Lower lobe of right lung (tissue), 2 donors: ENCODE data around the gene NCKIPSD. TPM values are rescaled to one million over a fixed set of nuclear protein-coding genes. Genes with fewer than 3 reads are reported as not detected.

Experiments
- ATAC-seq, 2 donors: fragments of 200-7000 bp; cut with Tn5 transposase; one replicate each; pipeline ENCODE4 v1.9.1; 2020 to 2022; ENCODE audit warnings: mild to moderate bottlenecking in 2 of 2, moderate library complexity in 2 of 2
- DNase-seq: peaks from one replicate; pipeline ENCODE4 v3.0.0-alpha.2; 2020
- H3K27ac ChIP-seq: fragments of 200-600 bp; one replicate; pipeline ENCODE4 v1.8.0; 2022
- H3K27me3 ChIP-seq: fragments of 200-600 bp; one replicate; pipeline ENCODE4 v1.8.0; 2022; ENCODE audit warnings: low read depth
- H3K36me3 ChIP-seq: fragments of 200-600 bp; one replicate; pipeline ENCODE4 v1.8.0; 2022; ENCODE audit warnings: mild to moderate bottlenecking
- H3K4me1 ChIP-seq: fragments of 200-600 bp; one replicate; pipeline ENCODE4 v1.8.0; 2022
- H3K4me3 ChIP-seq: fragments of 200-600 bp; one replicate; pipeline ENCODE4 v1.8.0; 2022; ENCODE audit warnings: mild to moderate bottlenecking
- H3K9me3 ChIP-seq: fragments of 200-600 bp; one replicate; pipeline ENCODE4 v1.8.0; 2022
- CTCF ChIP-seq: fragments of 200-600 bp; IDR thresholded peaks from one replicate; pipeline ENCODE4 v1.8.0; 2022; ENCODE audit warnings: antibody characterized with exemption, mild to moderate bottlenecking
- intact Hi-C: fragments of 100-400 bp; cut with DNase I; formaldehyde crosslinking; loops from one replicate; pipeline ENCODE4 v1.11.0; 2022
- total RNA-seq: library from RNA; stranded (reverse); fragmentation: NEBNext Ultra II Directional; extraction: Animal tissue kit (Norgen Biotek cat#: 25700); gene quantifications from one replicate; pipeline ENCODE4 v1.2.1, GENCODE V29; 2021
- donor health status: DM: no; HTN: yes; CAD: no; lungs with severe emphysema.

The NCKIPSD gene
- total RNA-seq, 1 donor from 2014 or later, result 20.7 TPM

DNA sequence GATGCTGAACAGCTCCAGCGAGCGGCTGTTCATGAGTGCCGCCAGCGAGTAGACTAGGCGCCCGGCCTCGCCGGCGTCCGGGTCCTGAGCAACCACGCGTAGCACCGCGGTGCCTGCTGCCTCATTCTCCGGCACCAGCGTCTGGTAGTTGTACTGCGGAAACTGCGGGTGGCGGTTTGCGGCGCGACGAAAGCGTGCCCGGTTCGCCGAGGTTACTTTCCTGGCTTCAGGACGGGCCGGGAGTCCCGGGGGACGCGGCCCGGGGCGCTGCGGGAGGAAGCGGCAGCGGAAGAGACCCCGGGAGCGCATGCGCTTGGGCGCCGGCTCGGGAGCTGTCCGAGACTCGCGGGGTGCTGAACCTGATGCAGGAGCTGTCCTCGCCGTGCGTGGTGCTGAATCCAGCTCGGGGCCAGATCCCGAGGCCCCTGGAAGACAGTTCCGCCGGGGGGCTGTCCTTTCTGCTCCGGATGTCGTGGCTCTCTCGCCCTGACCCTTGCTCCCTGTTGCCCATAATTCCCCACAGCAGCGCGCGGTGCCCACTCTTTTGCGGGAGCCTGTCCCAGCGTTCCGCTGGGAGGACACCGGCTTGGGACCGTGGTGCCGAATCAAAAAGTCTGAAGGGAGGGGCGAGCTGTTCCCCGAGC, 24.1 kb downstream of the NCKIPSD start:
- peak; percentile 74 for DNase-seq
- no peaks in the 10 kb centered on the region for H3K36me3 ChIP-seq
- H3K4me1 ChIP-seq, result peaks cover 28% of the 10 kb centered on the region
- H3K4me3 ChIP-seq, result peak overlapping the region; percentile 39
- no peak for TF ChIP-seq CTCF
- H3K9me3 ChIP-seq, result no peaks in the 10 kb centered on the region
- H3K27me3 ChIP-seq, result peaks cover 38% of the 10 kb centered on the region
- ATAC-seq, result peak; percentile 31 to 63
- intact Hi-C loops, result no loop called here
- H3K27ac ChIP-seq, result no peak overlapping the region

GRCh38 chr3:48660800-48661400, 24.8 kb downstream of the NCKIPSD start:
- Histone ChIP-seq H3K36me3 (no peaks in the 10 kb centered on the region), H3K9me3 (no peaks in the 10 kb centered on the region), H3K27ac (no peak overlapping the region), H3K4me1 (peaks cover 31% of the 10 kb centered on the region), H3K27me3 (peaks cover 38% of the 10 kb centered on the region), H3K4me3 (peak overlapping the region; percentile 39)
- intact Hi-C loops, result no loop called here
- no peak for TF ChIP-seq CTCF
- DNase-seq (no peak), ATAC-seq (no peak)

- H3K9me3 ChIP-seq, result no peaks in the 10 kb centered on the region
- no peaks in the 10 kb centered on the region for H3K36me3 ChIP-seq
- H3K4me3 ChIP-seq, result peak overlapping the region; percentile 74
- H3K4me1 ChIP-seq, result peaks cover 17% of the 10 kb centered on the region
- H3K27me3 ChIP-seq, result peaks cover 19% of the 10 kb centered on the region
- TF ChIP-seq CTCF, result no peak
- DNase-seq (no peak), ATAC-seq (no peak)
- peak overlapping the region; percentile 78 for H3K27ac ChIP-seq
- intact Hi-C loops, result no loop called here
These were observed 28.9 kb downstream of the NCKIPSD start for GRCh38 chr3:48656841-48657281.

GRCh38 chr3:48656061-48656840, 29.5 kb downstream of the NCKIPSD start:
- H3K36me3 ChIP-seq, result no peaks in the 10 kb centered on the region
- ATAC-seq, result peak; percentile 95 to 96
- peak overlapping the region; percentile 78 for H3K27ac ChIP-seq

More at GRCh38 chr3:48656061-48656840, 29.5 kb downstream of the NCKIPSD start:
- Histone ChIP-seq H3K4me3 (peak overlapping the region; percentile 74), H3K4me1 (peaks cover 12% of the 10 kb centered on the region), H3K27me3 (peaks cover 13% of the 10 kb centered on the region), H3K9me3 (no peaks in the 10 kb centered on the region)
- TF ChIP-seq CTCF, result peak; percentile 77
- peak; percentile 93 for DNase-seq
- intact Hi-C loops, result no loop called here
